ENCODE data around the gene AGPAT2. TPM values are rescaled to one million over a fixed set of nuclear protein-coding genes. Genes with fewer than 3 reads are reported as not detected.

AGPAT2 gene
- total and polyA plus RNA-seq, 2 of the 4 experiments (the other 2 are of a cell fraction), result 16.1 to 39.5 TPM

- Histone ChIP-seq H3K4me2 (ENCODE audit: low read depth, low read length) (no peak overlapping the region), H2BK120ac (ENCODE audit: low read depth, low read length) (no peak overlapping the region), H2BK5ac (ENCODE audit: low read depth, low read length, poor library complexity, severe bottlenecking) (no peak overlapping the region), H4K91ac (ENCODE audit: insufficient read depth, low read depth, low read length) (no peak overlapping the region), H3K4me1 (ENCODE audit: control insufficient read depth, insufficient read depth, low read length) (peaks cover 21% of the 10 kb centered on the region), H2BK20ac (ENCODE audit: low read depth, low read length) (no peak overlapping the region), H3K9me1 (ENCODE audit: insufficient read depth, low read length) (peaks cover 19% of the 10 kb centered on the region), H3K9ac (ENCODE audit: low read depth, low read length) (no peak overlapping the region), H3K36me3 (ENCODE audit: control insufficient read depth, insufficient read depth, low read length) (peaks cover 51% of the 10 kb centered on the region), H3K27ac (ENCODE audit: insufficient read depth, low read length) (no peak overlapping the region), H3K27me3 (ENCODE audit: control insufficient read depth, insufficient read depth, low read length) (no peaks in the 10 kb centered on the region), H2AFZ (replicated peaks; ENCODE audit: low read length, poor library complexity) (no peak overlapping the region), H3K79me1 (ENCODE audit: low read depth in 1 of 2, low read length in 2 of 2) (peaks cover 13 to 58% of the 10 kb centered on the region in 2 experiments), H3K4ac (ENCODE audit: low read depth, low read length) (no peak overlapping the region), H3K18ac (ENCODE audit: low read depth, low read length) (no peak overlapping the region), H2AK9ac (replicated peaks; ENCODE audit: low read depth, low read length, poor library complexity) (no peak overlapping the region), H3K9me3 (ENCODE audit: control insufficient read depth, insufficient read depth, low read length) (no peaks in the 10 kb centered on the region), H2AK5ac (ENCODE audit: low read depth, low read length) (no peak overlapping the region), H3K4me3 (ENCODE audit: insufficient read depth, low read depth, low read length) (no peak overlapping the region), H4K5ac (ENCODE audit: low read depth, low read length) (no peak overlapping the region), H3K23ac (ENCODE audit: low read depth, low read length) (no peak overlapping the region), H3K14ac (replicated peaks; ENCODE audit: low read depth, low read length) (no peak overlapping the region), H4K8ac (ENCODE audit: low read depth in 2 of 2, low read length in 2 of 2) (no peak overlapping the region), H3K56ac (ENCODE audit: extremely low read depth, insufficient read depth, low read length) (no peak overlapping the region), H2BK15ac (ENCODE audit: low read depth, low read length) (no peak overlapping the region), H4K20me1 (ENCODE audit: insufficient read depth, low read length) (peaks cover 81% of the 10 kb centered on the region)
- intact Hi-C loops (cut with micrococcal nuclease), result no loop called here
- WGBS, 2 experiments (ENCODE audit: extremely low coverage in 2 of 2, insufficient read length in 1 of 2), result 100% methylated on average over 2 of the region's 8 CpGs; no CpG with 5 or more reads in 1 of the 2 experiments
- in situ Hi-C loops (cut with MboI; ENCODE audit: low sequenced_read_pairs), result no loop called here
- CTCF ChIA-PET, result no interaction called here
- DNase-seq, result no peak
- TF ChIP-seq USF2 (IDR thresholded peaks at IDR 0.05; ENCODE audit: low read depth, low read length) (no peak), BHLHE40 (IDR thresholded peaks at IDR 0.05; ENCODE audit: low read depth, low read length) (no peak), RAD21 (IDR thresholded peaks at IDR 0.05; ENCODE audit: low read length) (no peak), CHD1 (IDR thresholded peaks at IDR 0.05; ENCODE audit: low read depth, low read length) (no peak), CTCF (conservative IDR thresholded peaks at IDR 0.05; ENCODE audit: low read depth, low read length) (no peak), POLR2A (IDR thresholded peaks at IDR 0.05; ENCODE audit: low read depth, low read length) (no peak), MAFK (IDR thresholded peaks at IDR 0.05; ENCODE audit: low read depth, low read length) (no peak), CEBPB (IDR thresholded peaks at IDR 0.05; ENCODE audit: low read depth, low read length) (no peak), NFE2L2 (IDR thresholded peaks at IDR 0.05; ENCODE audit: low read depth, low read length) (no peak), ELK1 (IDR thresholded peaks at IDR 0.05; ENCODE audit: borderline replicate concordance, low read depth, low read length) (no peak)
- dilution Hi-C loops (cut with HindIII; ENCODE audit: low sequenced_read_pairs, unreplicated experiment), result no loop called here
- no peak for ATAC-seq (ENCODE audit: low read depth)
- BruUV-seq (replicated peaks), result no TSS peak
- POLR2A ChIA-PET (ENCODE audit: unreplicated experiment), result no interaction called here
Observed at GRCh38 chr9:136723989-136724388, 36.7 kb upstream of the AGPAT2 start.

Data from IMR-90 (cell line).